GM18951 (cell line): ENCODE measurements around the gene RFPL3.
"Not testable (repeated sequence)": the region's sequence is repeated elsewhere in the genome, so short reads cannot be mapped to it uniquely, and the experiment has no call there.

Experiments used
- POLR2A ChIP-seq: IDR thresholded peaks from 4 replicates; pipeline ENCODE4 v1.6.1; 2011; ENCODE audit warnings: mild to moderate bottlenecking; ENCODE audit not compliant: insufficient read length, insufficient read depth; ENCODE audit errors: extremely low read depth
- in situ Hi-C: fragments of 300-500 bp; cut with MboI; formaldehyde crosslinking; loops from one replicate; pipeline ENCODE4 v1.12.0; 2022; ENCODE audit warnings: low sequenced_read_pairs, mixed read lengths, inconsistent platforms; ENCODE audit not compliant: unreplicated experiment

RFPL3 gene

GRCh38 chr22:32357567-32357966 is at the start of gene RFPL3:
RFPL3 (plus strand) TSS chr22:32357867; CDS start chr22:32358072, 205 bp downstream.
- in situ Hi-C loops: not testable (repeated sequence)

- TF ChIP-seq POLR2A: no peak
- in situ Hi-C loops: no loop called here
Measured at GRCh38 chr22:32308191-32308590, 49.5 kb upstream of the RFPL3 start.

GRCh38 chr22:32308934-32309333 is 48.7 kb upstream of the RFPL3 start:
- in situ Hi-C loops: no loop called here
- no peak for TF ChIP-seq POLR2A

GRCh38 chr22:32309585-32310251 is 47.9 kb upstream of the RFPL3 start:
- in situ Hi-C loops: no loop called here
- no peak for TF ChIP-seq POLR2A

GRCh38 chr22:32310777-32311176 is 46.9 kb upstream of the RFPL3 start:
- TF ChIP-seq POLR2A: no peak
- in situ Hi-C loops: no loop called here

GRCh38 chr22:32311551-32312071 is 46.1 kb upstream of the RFPL3 start:
- in situ Hi-C loops: no loop called here
- no peak for TF ChIP-seq POLR2A

- TF ChIP-seq POLR2A: no peak
- in situ Hi-C loops: no loop called here
Measured at GRCh38 chr22:32312748-32313147, 44.9 kb upstream of the RFPL3 start.

- in situ Hi-C loops: no loop called here
- no peak for TF ChIP-seq POLR2A
Measured at GRCh38 chr22:32313532-32313931, 44.1 kb upstream of the RFPL3 start.

- in situ Hi-C loops: no loop called here
- no peak for TF ChIP-seq POLR2A
Measured at GRCh38 chr22:32317524-32317923, 40.1 kb upstream of the RFPL3 start.

GRCh38 chr22:32318361-32318760 is 39.3 kb upstream of the RFPL3 start:
- no peak for TF ChIP-seq POLR2A
- in situ Hi-C loops: no loop called here

- no peak for TF ChIP-seq POLR2A
- in situ Hi-C loops: no loop called here
Measured at GRCh38 chr22:32319861-32320406, 37.7 kb upstream of the RFPL3 start.

GRCh38 chr22:32322986-32323385 is 34.7 kb upstream of the RFPL3 start:
- TF ChIP-seq POLR2A: no peak
- in situ Hi-C loops: no loop called here

- no peak for TF ChIP-seq POLR2A
- in situ Hi-C loops: no loop called here
Measured at GRCh38 chr22:32323513-32324164, 34.0 kb upstream of the RFPL3 start.

- TF ChIP-seq POLR2A: no peak
- in situ Hi-C loops: no loop called here
Measured at GRCh38 chr22:32324505-32325415, 32.9 kb upstream of the RFPL3 start.
